DMS79 (cell line): Measurements from ENCODE around the gene SLC39A11.
"Not testable (repeated sequence)": the region's sequence is repeated elsewhere in the genome, so short reads cannot be mapped to it uniquely, and the experiment has no call there.

Experiments
- DNase-seq: peaks from one replicate; lab custom pipeline; 2025; lab: John Stamatoyannopoulos, UW

SLC39A11 gene

GRCh38 chr17:72786209-72786608, 306.3 kb downstream of the SLC39A11 start:
- no peak for DNase-seq

GRCh38 chr17:72782985-72783701, 309.3 kb downstream of the SLC39A11 start:
- no peak for DNase-seq

GRCh38 chr17:72782437-72782836, 310.1 kb downstream of the SLC39A11 start:
- not testable (repeated sequence) for DNase-seq

GRCh38 chr17:72778169-72779151, 314.0 kb downstream of the SLC39A11 start:
- DNase-seq, result no peak

- no peak for DNase-seq
Measured at GRCh38 chr17:72775919-72776318, 316.6 kb downstream of the SLC39A11 start.

- no peak for DNase-seq
Measured at GRCh38 chr17:72775237-72775636, 317.3 kb downstream of the SLC39A11 start.

GRCh38 chr17:72774236-72774635, 318.3 kb downstream of the SLC39A11 start:
- DNase-seq, result no peak

GRCh38 chr17:72773225-72773624, 319.3 kb downstream of the SLC39A11 start:
- DNase-seq, result not testable (repeated sequence)

GRCh38 chr17:72772331-72772821, 320.1 kb downstream of the SLC39A11 start:
- no peak for DNase-seq

- DNase-seq, result no peak
Measured at GRCh38 chr17:72771734-72772133, 320.8 kb downstream of the SLC39A11 start.

GRCh38 chr17:72766761-72767356, 325.6 kb downstream of the SLC39A11 start:
- no peak for DNase-seq

- no peak for DNase-seq
Measured at GRCh38 chr17:72765368-72766153, 326.9 kb downstream of the SLC39A11 start.

GRCh38 chr17:72764632-72765041, 327.9 kb downstream of the SLC39A11 start:
- no peak for DNase-seq

GRCh38 chr17:72763981-72764380, 328.5 kb downstream of the SLC39A11 start:
- DNase-seq, result no peak

- DNase-seq, result not testable (repeated sequence)
Measured at GRCh38 chr17:72761893-72762575, 330.5 kb downstream of the SLC39A11 start.

- DNase-seq, result no peak
Measured at GRCh38 chr17:72761431-72761830, 331.1 kb downstream of the SLC39A11 start.

- no peak for DNase-seq
Measured at GRCh38 chr17:72760368-72760767, 332.1 kb downstream of the SLC39A11 start.

GRCh38 chr17:72759301-72759700, 333.2 kb downstream of the SLC39A11 start:
- DNase-seq, result no peak

GRCh38 chr17:72756256-72756655, 336.2 kb downstream of the SLC39A11 start:
- no peak for DNase-seq

GRCh38 chr17:72754513-72754912, 338.0 kb downstream of the SLC39A11 start:
- DNase-seq, result no peak

GRCh38 chr17:72751746-72752145, 340.7 kb downstream of the SLC39A11 start:
- no peak for DNase-seq
